ENCODE measurements around the gene EPHB1. TPM values are rescaled to one million over a fixed set of nuclear protein-coding genes. Genes with fewer than 3 reads are reported as not detected.

EPHB1 gene
- total RNA-seq, 4 donors from 2014 or later = 11.1 to 14.2 (median 13.0) TPM

- DNase-seq (ENCODE audit: low spot score in 2 of 2) = no peak
- WGBS, 2 donors = 76 to 83% methylated on average over 6 of the region's 6 CpGs
- TF ChIP-seq POLR2A (IDR thresholded peaks at IDR 0.05) = no peak
- TF ChIP-seq CTCF (IDR thresholded peaks at IDR 0.05) = no peak
- intact Hi-C loops (cut with DNase I; ENCODE audit: low total_unique reads) = no loop called here
- H3K4me3 ChIP-seq (ENCODE audit: low read depth, poor library complexity, severe bottlenecking) = no peak overlapping the region
These were observed 472.4 kb downstream of the EPHB1 start for GRCh38 chr3:135267487-135267886.

- TF ChIP-seq CTCF (IDR thresholded peaks at IDR 0.05) (no peak), POLR2A (IDR thresholded peaks at IDR 0.05) (no peak)
- intact Hi-C loops (cut with DNase I; ENCODE audit: low total_unique reads) = no loop called here
- H3K4me3 ChIP-seq (ENCODE audit: low read depth, poor library complexity, severe bottlenecking) = no peak overlapping the region
- no peak for DNase-seq (ENCODE audit: low spot score in 2 of 2)
- WGBS, 2 donors = 54 to 62% methylated on average over 2 of the region's 2 CpGs
These were observed 474.0 kb downstream of the EPHB1 start for GRCh38 chr3:135268941-135269532.

- 35 to 37% methylated on average over 10 of the region's 10 CpGs for WGBS, 2 donors
- DNase-seq (ENCODE audit: low spot score in 2 of 2) = no peak
- intact Hi-C loops (cut with DNase I; ENCODE audit: low total_unique reads) = no loop called here
- H3K4me3 ChIP-seq (ENCODE audit: low read depth, poor library complexity, severe bottlenecking) = no peak overlapping the region
- TF ChIP-seq CTCF (IDR thresholded peaks at IDR 0.05) (no peak), POLR2A (IDR thresholded peaks at IDR 0.05) (no peak)
These were observed 476.3 kb downstream of the EPHB1 start for GRCh38 chr3:135271177-135272025.

- intact Hi-C loops (cut with DNase I; ENCODE audit: low total_unique reads) = no loop called here
- DNase-seq (ENCODE audit: low spot score in 2 of 2) = no peak
- TF ChIP-seq POLR2A (IDR thresholded peaks at IDR 0.05) (no peak), CTCF (IDR thresholded peaks at IDR 0.05) (no peak)
- H3K4me3 ChIP-seq (ENCODE audit: low read depth, poor library complexity, severe bottlenecking) = no peak overlapping the region
- WGBS, 2 donors = 35 to 46% methylated on average over 7 of the region's 7 CpGs
These were observed 477.1 kb downstream of the EPHB1 start for GRCh38 chr3:135272026-135272669.

GRCh38 chr3:135292162-135292561 lies 497.1 kb downstream of the EPHB1 start:
- WGBS, 2 donors = 81 to 84% methylated on average over 1 of the region's 1 CpG
- H3K4me3 ChIP-seq (ENCODE audit: low read depth, poor library complexity, severe bottlenecking) = no peak overlapping the region
- no peak for TF ChIP-seq CTCF (IDR thresholded peaks at IDR 0.05)
- no peak for TF ChIP-seq POLR2A (IDR thresholded peaks at IDR 0.05)
- DNase-seq (ENCODE audit: low spot score in 2 of 2) = no peak
- intact Hi-C loops (cut with DNase I; ENCODE audit: low total_unique reads) = no loop called here
